OCI-LY1 (cell line): ENCODE measurements around the gene BHLHA15.

Source experiments
- H2AFZ ChIP-seq: fragments of 200-600 bp; sonication (generic), shearing (Covaris generic); 2 replicates; pipeline ENCODE4 v1.6.0; 2014; ENCODE audit warnings: antibody characterized with exemption, mild to moderate bottlenecking, low read length
- H3F3A ChIP-seq: fragments of 200-600 bp; sonication (generic), shearing (Covaris generic); 2 replicates; pipeline ENCODE4 v1.6.0; 2014; ENCODE audit warnings: mild to moderate bottlenecking, antibody characterized with exemption, low read length, moderate library complexity; ENCODE audit not compliant: insufficient read depth
- H3K27ac ChIP-seq: fragments of 200-600 bp; sonication (generic); 2 replicates; pipeline ENCODE4 v1.5.1; 2014; ENCODE audit warnings: low read length, mixed run types, mild to moderate bottlenecking, low read depth; ENCODE audit not compliant: poor library complexity, severe bottlenecking
- H3K27me3 ChIP-seq: fragments of 200-600 bp; sonication (generic); 2 replicates; pipeline ENCODE4 v1.6.0; 2014; ENCODE audit warnings: antibody characterized with exemption, mild to moderate bottlenecking, low read length, moderate library complexity; ENCODE audit not compliant: insufficient read depth
- H3K36me3 ChIP-seq: fragments of 200-600 bp; sonication (generic); 2 replicates; pipeline ENCODE4 v1.6.1; 2014; ENCODE audit warnings: mild to moderate bottlenecking, antibody characterized with exemption, low read length, moderate library complexity, mixed read lengths; ENCODE audit not compliant: insufficient read depth
- H3K4me1 ChIP-seq: fragments of 200-600 bp; sonication (generic); 2 replicates; pipeline ENCODE4 v1.5.1; 2014; ENCODE audit warnings: mild to moderate bottlenecking, low read length, moderate library complexity; ENCODE audit not compliant: insufficient read depth, severe bottlenecking
- H3K4me2 ChIP-seq: fragments of 200-600 bp; sonication (generic), shearing (Covaris generic); 2 replicates; pipeline ENCODE4 v1.6.1; 2014; ENCODE audit warnings: low read length
- H3K4me3 ChIP-seq: fragments of 200-600 bp; sonication (generic); 2 replicates; pipeline ENCODE4 v1.5.1; 2014; ENCODE audit warnings: low read length, low read depth, mild to moderate bottlenecking, mixed read lengths; ENCODE audit not compliant: poor library complexity, severe bottlenecking
- H3K79me2 ChIP-seq: fragments of 200-600 bp; shearing (Covaris generic); 2 replicates; pipeline ENCODE4 v1.6.1; 2016; ENCODE audit warnings: mixed run types, low read length, mixed read lengths; ENCODE audit not compliant: insufficient read depth
- H3K9ac ChIP-seq: fragments of 200-600 bp; sonication (generic), shearing (Covaris generic); 2 replicates; pipeline ENCODE4 v1.6.1; 2014; ENCODE audit warnings: mild to moderate bottlenecking, low read length, mixed read lengths
- H3K9me2 ChIP-seq: fragments of 200-600 bp; sonication (generic), shearing (Covaris generic); 2 replicates; pipeline ENCODE4 v1.6.1; 2014; ENCODE audit warnings: low read depth, mild to moderate bottlenecking, low read length, mixed read lengths
- H3K9me3 ChIP-seq: fragments of 200-600 bp; shearing (Covaris generic); 2 replicates; pipeline ENCODE4 v1.6.1; 2014; ENCODE audit warnings: low read length, mixed read lengths
- H4K20me1 ChIP-seq: fragments of 200-600 bp; sonication (generic), shearing (Covaris generic); 2 replicates; pipeline ENCODE4 v1.6.0; 2016; ENCODE audit warnings: mild to moderate bottlenecking, low read length; ENCODE audit not compliant: insufficient read depth
- EZH2 ChIP-seq: fragments of 200-600 bp; sonication (generic), shearing (Covaris generic); IDR thresholded peaks from 2 replicates; pipeline ENCODE4 v1.8.0; 2017; ENCODE audit warnings: borderline replicate concordance, mixed run types, mild to moderate bottlenecking, antibody characterized with exemption, low read length, moderate library complexity, mixed read lengths
- TF ChIP-seq, protein P1 (sequence below): fragments of 200-600 bp; sonication (generic), shearing (Covaris generic); IDR thresholded peaks from 2 replicates; pipeline ENCODE4 v1.5.1; 2017; ENCODE audit warnings: mild to moderate bottlenecking, antibody characterized with exemption, low read length, moderate library complexity, mixed read lengths

The BHLHA15 gene

DNA sequence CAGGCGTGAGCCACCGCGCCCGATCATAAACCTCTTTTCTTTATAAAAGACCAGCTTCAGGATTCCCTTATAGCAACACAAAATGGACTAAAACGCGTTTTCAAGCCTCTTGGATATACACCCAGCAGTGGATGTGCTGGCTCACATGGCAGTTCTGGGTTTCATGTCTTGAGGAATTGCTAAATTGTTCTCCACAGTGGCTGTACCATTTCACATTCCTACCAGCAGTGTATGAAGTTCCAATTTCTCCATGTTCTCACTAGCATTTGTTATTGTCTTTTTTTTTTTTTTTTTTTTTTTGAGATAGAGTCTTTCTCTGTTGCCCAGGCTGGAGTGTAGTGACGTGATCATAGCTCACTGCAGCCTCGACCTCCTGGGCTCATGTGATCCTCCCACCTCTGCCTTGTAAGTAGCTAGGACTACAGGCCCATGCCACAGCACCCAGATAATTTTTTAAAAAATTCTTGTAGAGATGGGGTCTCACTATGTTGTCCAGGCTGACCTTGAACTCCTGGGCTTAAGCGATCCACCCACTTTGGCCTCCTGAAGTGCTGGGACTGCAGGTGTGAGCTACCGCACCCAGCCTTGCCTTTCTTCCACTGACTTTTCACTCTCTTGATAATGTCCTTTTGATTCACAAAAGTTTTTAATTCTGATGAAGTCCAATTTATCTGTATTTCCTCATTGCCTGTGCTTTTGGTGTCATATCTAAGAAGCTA is 23.3 kb downstream of the BHLHA15 start:
- H3K4me3 ChIP-seq = no peak overlapping the region
- H4K20me1 ChIP-seq = no peaks in the 10 kb centered on the region
- no peaks in the 10 kb centered on the region for H3K9me3 ChIP-seq
- no peaks in the 10 kb centered on the region for H3F3A ChIP-seq
- H3K4me2 ChIP-seq = no peak overlapping the region
- H2AFZ ChIP-seq = no peak overlapping the region
- H3K36me3 ChIP-seq = peaks cover 6% of the 10 kb centered on the region; the same call in 1 of the 2 replicates
- no peak overlapping the region for H3K27ac ChIP-seq
- H3K9ac ChIP-seq = no peak overlapping the region
- no peaks in the 10 kb centered on the region for H3K79me2 ChIP-seq
- H3K4me1 ChIP-seq = no peaks in the 10 kb centered on the region
- no peaks in the 10 kb centered on the region for H3K27me3 ChIP-seq
- H3K9me2 ChIP-seq = no peaks in the 10 kb centered on the region
- TF ChIP-seq, protein P1, sequence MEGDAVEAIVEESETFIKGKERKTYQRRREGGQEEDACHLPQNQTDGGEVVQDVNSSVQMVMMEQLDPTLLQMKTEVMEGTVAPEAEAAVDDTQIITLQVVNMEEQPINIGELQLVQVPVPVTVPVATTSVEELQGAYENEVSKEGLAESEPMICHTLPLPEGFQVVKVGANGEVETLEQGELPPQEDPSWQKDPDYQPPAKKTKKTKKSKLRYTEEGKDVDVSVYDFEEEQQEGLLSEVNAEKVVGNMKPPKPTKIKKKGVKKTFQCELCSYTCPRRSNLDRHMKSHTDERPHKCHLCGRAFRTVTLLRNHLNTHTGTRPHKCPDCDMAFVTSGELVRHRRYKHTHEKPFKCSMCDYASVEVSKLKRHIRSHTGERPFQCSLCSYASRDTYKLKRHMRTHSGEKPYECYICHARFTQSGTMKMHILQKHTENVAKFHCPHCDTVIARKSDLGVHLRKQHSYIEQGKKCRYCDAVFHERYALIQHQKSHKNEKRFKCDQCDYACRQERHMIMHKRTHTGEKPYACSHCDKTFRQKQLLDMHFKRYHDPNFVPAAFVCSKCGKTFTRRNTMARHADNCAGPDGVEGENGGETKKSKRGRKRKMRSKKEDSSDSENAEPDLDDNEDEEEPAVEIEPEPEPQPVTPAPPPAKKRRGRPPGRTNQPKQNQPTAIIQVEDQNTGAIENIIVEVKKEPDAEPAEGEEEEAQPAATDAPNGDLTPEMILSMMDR = no peak

DNA sequence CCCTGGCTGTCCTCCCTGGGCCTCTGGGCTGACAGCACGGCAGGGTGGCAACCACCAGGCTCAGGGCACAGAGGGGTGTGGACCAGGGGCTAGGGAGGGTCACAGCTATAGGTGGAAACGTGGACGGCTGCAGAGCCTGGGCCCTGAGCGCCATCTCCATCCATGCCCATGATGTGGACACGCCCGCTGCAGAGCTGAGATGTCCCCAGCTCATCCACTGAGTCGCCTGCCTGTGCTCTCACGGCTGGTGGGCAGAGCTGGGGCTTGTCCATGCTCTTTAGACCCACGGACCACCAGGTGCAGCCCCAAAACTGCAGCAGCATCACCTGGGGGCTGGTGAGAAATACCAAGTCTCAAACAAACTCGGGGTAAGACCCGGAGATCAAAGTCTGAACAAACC is 24.7 kb downstream of the BHLHA15 start:
- Histone ChIP-seq H3K27ac (no peak overlapping the region), H3K9ac (no peak overlapping the region), H3K9me3 (no peaks in the 10 kb centered on the region), H3K9me2 (no peaks in the 10 kb centered on the region), H4K20me1 (no peaks in the 10 kb centered on the region), H3K79me2 (no peaks in the 10 kb centered on the region), H3K4me3 (no peak overlapping the region), H3K36me3 (peaks cover 6% of the 10 kb centered on the region; the same call in 1 of the 2 replicates), H3K4me2 (no peak overlapping the region), H3F3A (no peaks in the 10 kb centered on the region), H3K27me3 (no peaks in the 10 kb centered on the region), H3K4me1 (no peaks in the 10 kb centered on the region), H2AFZ (no peak overlapping the region)
- TF ChIP-seq, protein P1 = no peak
- no peak for TF ChIP-seq EZH2

DNA sequence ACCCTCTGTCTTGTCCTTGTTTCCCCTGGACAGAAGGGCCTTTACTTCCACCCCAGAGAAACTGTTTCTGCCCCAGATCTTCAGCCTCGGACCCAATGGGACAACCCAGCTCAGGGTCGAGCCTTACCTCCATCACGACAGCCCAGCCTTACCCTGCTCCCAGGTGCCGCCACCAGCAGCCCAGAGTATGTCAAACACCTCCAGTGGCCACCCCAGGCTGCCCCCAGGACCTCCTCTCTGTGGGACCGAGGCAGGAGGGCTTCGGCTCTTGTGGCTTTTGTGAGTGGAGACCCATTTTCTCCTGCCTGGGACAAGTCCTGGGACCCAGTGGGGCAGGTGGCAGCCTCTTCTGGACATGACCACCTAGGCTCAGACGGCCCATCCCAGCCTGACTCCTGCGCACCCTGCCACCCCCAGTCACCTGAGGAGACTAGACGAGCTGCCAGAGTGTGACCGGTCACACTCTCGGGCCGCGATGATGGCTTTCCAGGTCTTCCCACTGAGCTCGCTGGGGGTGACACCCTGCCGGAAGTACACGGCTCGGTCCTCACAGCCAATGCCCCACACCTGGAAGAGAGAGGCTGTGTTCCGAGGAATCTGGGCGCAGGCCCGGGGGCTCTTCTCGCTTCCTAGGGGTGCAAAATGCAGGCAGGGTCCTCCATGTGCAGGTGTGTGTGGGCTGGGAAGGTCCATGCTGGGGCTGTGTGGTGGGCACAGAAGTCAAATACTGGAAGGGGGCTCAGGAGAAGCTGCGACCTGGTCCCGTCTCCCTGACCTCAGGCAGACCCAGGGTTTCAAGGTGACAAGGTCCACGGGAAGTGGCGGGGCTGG is 25.3 kb downstream of the BHLHA15 start:
- no peak overlapping the region for H3K27ac ChIP-seq
- no peaks in the 10 kb centered on the region for H3K9me2 ChIP-seq
- H3K79me2 ChIP-seq = no peaks in the 10 kb centered on the region
- H3K9me3 ChIP-seq = no peaks in the 10 kb centered on the region
- no peak overlapping the region for H3K9ac ChIP-seq
- H3K4me3 ChIP-seq = no peak overlapping the region
- no peaks in the 10 kb centered on the region for H3K27me3 ChIP-seq
- H3K4me2 ChIP-seq = no peak overlapping the region
- H2AFZ ChIP-seq = no peak overlapping the region
- no peaks in the 10 kb centered on the region for H4K20me1 ChIP-seq
- no peaks in the 10 kb centered on the region for H3K4me1 ChIP-seq
- peaks cover 6% of the 10 kb centered on the region; the same call in 1 of the 2 replicates for H3K36me3 ChIP-seq
- TF ChIP-seq, protein P1 = no peak
- no peak for TF ChIP-seq EZH2
- no peaks in the 10 kb centered on the region for H3F3A ChIP-seq
